OCI-LY7 (cell line): ENCODE results near the gene SETD1A. TPM values are rescaled to one million over a fixed set of nuclear protein-coding genes. Genes with fewer than 3 reads are reported as not detected.
A peak's percentile ranks its signal among the peaks of the same experiment; 100 is the strongest.

Experiments
- BruUV-seq: library from RNA; stranded (reverse); fragments of 400-500 nt; replicated peaks from 2 replicates; lab custom pipeline; 2021; lab: Mats Ljungman, UMichigan
- CTCF ChIA-PET: fragments of 300-600 bp; sonication (Branson Sonifier 250); formaldehyde crosslinking; loops from one replicate; lab custom pipeline; 2022; ENCODE audit warnings: antibody characterized with exemption; ENCODE audit not compliant: unreplicated experiment; lab: Charles Lee
- POLR2A ChIA-PET: fragments of 300-600 bp; sonication (Branson Sonifier 250); formaldehyde crosslinking; loops from one replicate; lab custom pipeline; 2022; ENCODE audit warnings: antibody characterized with exemption; lab: Charles Lee
- DNase-seq: peaks from one replicate; pipeline ENCODE4 v3.0.0-alpha.2; 2015; ENCODE audit warnings: low spot score
- H2AFZ ChIP-seq: fragments of 200-600 bp; sonication (generic), shearing (Covaris generic); 2 replicates; pipeline ENCODE4 v1.6.1; 2014; ENCODE audit warnings: mild to moderate bottlenecking, antibody characterized with exemption, low read length, moderate library complexity
- H3K27ac ChIP-seq: fragments of 200-600 bp; sonication (generic); 2 replicates; pipeline ENCODE4 v1.5.1; 2014; ENCODE audit warnings: mixed run types, low read depth, mild to moderate bottlenecking, moderate library complexity, low read length, inconsistent platforms; ENCODE audit not compliant: poor library complexity, severe bottlenecking
- H3K36me3 ChIP-seq: fragments of 200-600 bp; sonication (generic); 2 replicates; pipeline ENCODE4 v1.6.1; 2014; ENCODE audit warnings: mild to moderate bottlenecking, antibody characterized with exemption, low read length, moderate library complexity, mixed read lengths; ENCODE audit not compliant: insufficient read depth
- H3K4me1 ChIP-seq: fragments of 200-600 bp; sonication (generic); 2 replicates; pipeline ENCODE4 v1.5.1; 2014; ENCODE audit warnings: mild to moderate bottlenecking, low read length; ENCODE audit not compliant: insufficient read depth, poor library complexity, severe bottlenecking
- H3K4me2 ChIP-seq: fragments of 200-600 bp; sonication (generic); 2 replicates; pipeline ENCODE4 v1.6.1; 2014; ENCODE audit warnings: mild to moderate bottlenecking, low read length
- H3K4me3 ChIP-seq: fragments of 200-600 bp; sonication (generic); 2 replicates; pipeline ENCODE4 v1.5.1; 2014; ENCODE audit warnings: mild to moderate bottlenecking, low read depth, low read length; ENCODE audit not compliant: poor library complexity, severe bottlenecking
- H3K79me2 ChIP-seq: fragments of 200-600 bp; sonication (generic); 2 replicates; pipeline ENCODE4 v1.6.1; 2016; ENCODE audit warnings: low read depth, mild to moderate bottlenecking, low read length, moderate library complexity, mixed read lengths; ENCODE audit not compliant: insufficient read depth
- H3K9me2 ChIP-seq: fragments of 200-600 bp; sonication (generic); 2 replicates; pipeline ENCODE4 v1.6.1; 2016; ENCODE audit warnings: mild to moderate bottlenecking, low read length, mixed read lengths; ENCODE audit not compliant: insufficient read depth
- H3K9me3 ChIP-seq: fragments of 200-600 bp; sonication (generic); 2 replicates; pipeline ENCODE4 v1.6.1; 2014; ENCODE audit warnings: mild to moderate bottlenecking, mixed run types, low read length, mixed read lengths
- H4K20me1 ChIP-seq: fragments of 200-600 bp; sonication (generic); 2 replicates; pipeline ENCODE4 v1.6.1; 2014; ENCODE audit warnings: mild to moderate bottlenecking, antibody characterized with exemption, low read length, moderate library complexity, mixed read lengths; ENCODE audit not compliant: insufficient read depth
- CTCF ChIP-seq: fragments of 200-600 bp; sonication (generic); conservative IDR thresholded peaks from 2 replicates; pipeline ENCODE4 v1.5.1; 2014; ENCODE audit warnings: mild to moderate bottlenecking, antibody characterized with exemption, low read length, moderate library complexity, mixed read lengths
- EZH2phosphoT487 ChIP-seq: fragments of 200-600 bp; sonication (generic); IDR thresholded peaks from 2 replicates; pipeline ENCODE4 v1.6.1; 2018; ENCODE audit warnings: low read depth, borderline replicate concordance, mild to moderate bottlenecking, mixed run types, antibody characterized with exemption, low read length, moderate library complexity, mixed read lengths
- intact Hi-C: fragments of 100-400 bp; cut with micrococcal nuclease; formaldehyde crosslinking; loops from one replicate; pipeline ENCODE4 v1.10.0; 2022; ENCODE audit not compliant: unreplicated experiment
- total RNA-seq, 2 experiments: library from RNA; depleted of rRNA in 1 of 2; stranded (reverse); fragments of >200 nt in 1 of 2; shearing (Covaris generic) in 1 of 2; gene quantifications; 2 replicates each; pipeline ENCODE4 v1.2.3, GENCODE V29; 2014 to 2022

The SETD1A gene
- total RNA-seq, 2 experiments from 2014 or later, result 8.6 to 36.0 TPM

GRCh38 chr16:30951750-30952149, 5.8 kb upstream of the SETD1A start:
- no peak overlapping the region for H2AFZ ChIP-seq
- H3K9me3 ChIP-seq, result no peaks in the 10 kb centered on the region
- peaks cover 4% of the 10 kb centered on the region; the same call in 1 of the 2 replicates for H3K79me2 ChIP-seq
- intact Hi-C loops, result no loop called here
- no TSS peak for BruUV-seq
- H3K4me1 ChIP-seq, result peaks cover 46% of the 10 kb centered on the region
- no peaks in the 10 kb centered on the region for H3K36me3 ChIP-seq
- H3K4me2 ChIP-seq, result no peak overlapping the region
- H3K27ac ChIP-seq, result no peak overlapping the region
- ChIA-PET CTCF (no interaction called here), POLR2A (interaction anchor here (0.6 kb wide), 1 partner anchor 107 kb away, joined by 3 read pairs; no protein-coding TSS in a partner anchor)
- TF ChIP-seq EZH2phosphoT487 (no peak), CTCF (no peak)
- no peaks in the 10 kb centered on the region for H3K9me2 ChIP-seq
- no peak for DNase-seq
- no peaks in the 10 kb centered on the region for H4K20me1 ChIP-seq
- H3K4me3 ChIP-seq, result no peak overlapping the region

- POLR2A ChIA-PET, result interaction anchor here (0.6 to 1.3 kb wide), 2 partner anchors 9 to 165 kb away, joined by 4 to 7 read pairs; partner anchors contain the start of gene KAT8
- Histone ChIP-seq H3K79me2 (peaks cover 4% of the 10 kb centered on the region; the same call in 1 of the 2 replicates), H3K4me2 (no peak overlapping the region), H3K9me2 (no peaks in the 10 kb centered on the region), H2AFZ (no peak overlapping the region), H3K4me3 (no peak overlapping the region), H3K27ac (no peak overlapping the region), H3K36me3 (no peaks in the 10 kb centered on the region), H3K9me3 (no peaks in the 10 kb centered on the region), H3K4me1 (peaks cover 47% of the 10 kb centered on the region), H4K20me1 (no peaks in the 10 kb centered on the region)
- CTCF ChIA-PET, result no interaction called here
- BruUV-seq, result no TSS peak
- DNase-seq, result no peak
- intact Hi-C loops, result no loop called here
- TF ChIP-seq EZH2phosphoT487, result no peak
- no peak for TF ChIP-seq CTCF
These were observed 4.4 kb upstream of the SETD1A start for GRCh38 chr16:30953111-30953510.

DNA sequence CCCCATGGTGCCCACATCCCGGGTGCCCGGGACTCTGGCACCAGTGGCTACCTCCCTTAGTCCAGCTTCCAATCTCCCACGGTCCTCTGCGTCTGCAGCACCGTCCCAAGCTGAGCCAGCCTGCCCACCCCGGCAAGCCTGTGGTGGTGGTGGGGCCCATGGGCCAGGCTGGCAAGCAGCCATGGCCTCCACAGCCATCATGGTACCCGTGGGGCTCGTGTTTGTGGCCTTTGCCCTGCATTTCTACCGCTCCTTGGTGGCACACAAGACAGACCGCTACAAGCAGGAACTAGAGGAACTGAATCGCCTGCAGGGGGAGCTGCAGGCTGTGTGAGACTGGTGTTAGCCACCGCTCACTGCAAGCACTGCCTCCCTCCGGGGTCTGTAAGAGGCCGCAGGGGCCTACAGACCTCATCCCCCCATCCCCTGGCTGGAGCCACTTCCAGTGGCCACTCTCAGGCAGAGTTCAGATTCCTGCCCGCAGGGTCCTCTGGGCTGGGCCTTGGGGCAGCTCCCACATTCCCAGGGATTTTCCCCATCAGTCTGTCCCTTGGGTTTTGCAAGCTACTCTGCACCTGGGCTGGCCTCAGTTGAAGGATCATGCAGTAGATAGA, 3.9 kb upstream of the SETD1A start:
- Histone ChIP-seq H3K9me2 (no peaks in the 10 kb centered on the region), H3K4me1 (peaks cover 45% of the 10 kb centered on the region), H3K9me3 (no peaks in the 10 kb centered on the region), H3K4me2 (peak overlapping the region; percentile 29; the same call in 1 of the 2 replicates), H4K20me1 (peaks cover 3% of the 10 kb centered on the region), H2AFZ (no peak overlapping the region), H3K4me3 (no peak overlapping the region), H3K27ac (peak overlapping the region; percentile 27), H3K79me2 (peaks cover 7% of the 10 kb centered on the region), H3K36me3 (peaks cover 1% of the 10 kb centered on the region; the same call in 1 of the 2 replicates)
- ChIA-PET CTCF (interaction anchor here (0.6 kb wide), 1 partner anchor 135 kb away, joined by 3 read pairs; the partner anchor contains the start of gene PRSS53), POLR2A (interaction anchor here (0.6 to 1.3 kb wide), 4 partner anchors 9 to 164 kb away, joined by 3 to 7 read pairs (median 4); partner anchors contain the start of gene KAT8)
- no TSS peak for BruUV-seq
- TF ChIP-seq EZH2phosphoT487, result no peak
- TF ChIP-seq CTCF, result peak; percentile 92
- intact Hi-C loops, result no loop called here
- DNase-seq, result peak; percentile 91
